Smooth muscle cell (in vitro differentiated cells): ENCODE measurements around the gene CABLES2. TPM values are rescaled to one million over a fixed set of nuclear protein-coding genes. Genes with fewer than 3 reads are reported as not detected.

ENCODE experiments used
- DNase-seq: peaks from one replicate; lab custom pipeline; 2025; ENCODE audit not compliant: unreplicated experiment; lab: John Stamatoyannopoulos, UW
- H2AFZ ChIP-seq: fragments of 200-600 bp; sonication (generic); 2 replicates; pipeline ENCODE4 v1.6.0; 2016; ENCODE audit warnings: antibody characterized with exemption, low read depth, mild to moderate bottlenecking
- H3F3A ChIP-seq: fragments of 200-600 bp; sonication (generic); 2 replicates; pipeline ENCODE4 v1.6.0; 2017; ENCODE audit warnings: antibody characterized with exemption, low read depth
- H3K27ac ChIP-seq: fragments of 200-600 bp; sonication (generic); 2 replicates; pipeline ENCODE4 v1.5.1; 2016; ENCODE audit warnings: low read depth, mild to moderate bottlenecking
- H3K27me3 ChIP-seq: fragments of 200-600 bp; sonication (generic); 2 replicates; pipeline ENCODE4 v1.6.1; 2016; ENCODE audit warnings: low read depth, mild to moderate bottlenecking
- H3K36me3 ChIP-seq: fragments of 200-600 bp; sonication (generic); 2 replicates; pipeline ENCODE4 v1.5.1; 2016; ENCODE audit warnings: low read depth
- H3K4me1 ChIP-seq: fragments of 200-600 bp; sonication (generic); 2 replicates; pipeline ENCODE4 v1.5.1; 2016; ENCODE audit warnings: low read depth
- H3K4me2 ChIP-seq: fragments of 200-600 bp; sonication (generic); 2 replicates; pipeline ENCODE4 v1.6.0; 2016; ENCODE audit warnings: mild to moderate bottlenecking
- H3K4me3 ChIP-seq: fragments of 200-600 bp; sonication (generic); 2 replicates; pipeline ENCODE4 v1.5.1; 2016; ENCODE audit warnings: mild to moderate bottlenecking
- H3K79me2 ChIP-seq: fragments of 200-600 bp; sonication (generic); 2 replicates; pipeline ENCODE4 v1.6.0; 2016; ENCODE audit warnings: low read depth, mild to moderate bottlenecking
- H3K9ac ChIP-seq: fragments of 200-600 bp; sonication (generic); 2 replicates; pipeline ENCODE4 v1.6.0; 2016; ENCODE audit warnings: low read depth
- H3K9me3 ChIP-seq: fragments of 200-600 bp; sonication (generic); replicated peaks from 2 replicates; pipeline ENCODE4 v1.5.1; 2016; ENCODE audit warnings: low read depth
- H4K20me1 ChIP-seq: fragments of 200-600 bp; sonication (generic); 2 replicates; pipeline ENCODE4 v1.6.0; 2016; ENCODE audit warnings: low read depth
- WGBS: methylation state at CpG from one replicate; pipeline ENCODE4 v1.1.7; 2016; ENCODE audit warnings: low lambda C conversion rate; 5-methylcytosine and 5-hydroxymethylcytosine counted together
- polyA plus RNA-seq: library from polyadenylated mRNA; unstranded; fragments of >200 nt; fragmentation: Nextera tagmentation; extraction: Ambion mirVana; gene quantifications from 2 replicates; pipeline ENCODE4 v1.2.1, GENCODE V29; 2016
- total RNA-seq: library from RNA; depleted of rRNA; stranded (reverse); fragments of >200 nt; gene quantifications from 2 replicates; pipeline ENCODE4 v1.2.3, GENCODE V29; 2014
- TF ChIP-seq, protein P1 (sequence below): fragments of 200-600 bp; sonication (generic); IDR thresholded peaks from 2 replicates; pipeline ENCODE4 v1.5.1; 2017; ENCODE audit warnings: borderline replicate concordance, mild to moderate bottlenecking, antibody characterized with exemption; ENCODE audit not compliant: insufficient read depth, poor library complexity, severe bottlenecking

Gene CABLES2
- total and polyA plus RNA-seq, 2 experiments from 2014 or later: 7.4 to 7.6 TPM

DNA sequence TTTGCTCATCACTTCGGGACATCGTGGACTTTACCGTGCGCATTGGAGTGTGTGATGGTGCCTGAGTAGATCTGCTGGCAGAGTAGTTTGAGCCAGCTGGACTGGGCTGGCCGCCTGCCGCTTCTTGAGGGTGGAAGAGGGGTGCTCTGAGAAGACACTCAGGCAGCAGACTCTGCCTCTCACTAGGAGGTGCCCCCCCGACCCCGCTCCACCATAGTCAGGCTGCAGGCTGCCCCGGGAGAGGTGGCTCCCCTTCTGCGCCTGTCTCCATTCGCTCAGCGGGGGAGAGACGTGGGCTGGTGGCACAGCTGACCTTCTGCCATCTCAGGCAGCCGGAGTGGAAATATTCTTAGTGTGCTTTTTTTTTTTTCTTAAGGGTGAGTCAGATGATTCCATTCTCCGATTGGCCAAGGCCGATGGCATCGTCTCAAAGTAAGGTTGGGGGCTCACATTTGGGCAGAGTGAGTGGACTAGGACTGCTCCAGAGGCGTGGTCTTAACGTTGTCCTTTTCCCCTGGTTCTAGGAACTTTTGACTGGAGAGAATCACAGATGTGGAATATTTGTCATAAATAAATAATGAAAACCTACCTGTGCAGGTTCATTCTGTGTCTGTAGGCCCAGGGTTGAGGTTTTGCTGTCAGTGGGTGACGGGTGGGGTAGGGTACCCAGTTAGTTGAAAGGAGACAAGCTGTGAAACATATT, 19.0 kb downstream of the CABLES2 start:
- H3K27ac ChIP-seq: peak overlapping the region; percentile 60
- TF ChIP-seq, protein P1, sequence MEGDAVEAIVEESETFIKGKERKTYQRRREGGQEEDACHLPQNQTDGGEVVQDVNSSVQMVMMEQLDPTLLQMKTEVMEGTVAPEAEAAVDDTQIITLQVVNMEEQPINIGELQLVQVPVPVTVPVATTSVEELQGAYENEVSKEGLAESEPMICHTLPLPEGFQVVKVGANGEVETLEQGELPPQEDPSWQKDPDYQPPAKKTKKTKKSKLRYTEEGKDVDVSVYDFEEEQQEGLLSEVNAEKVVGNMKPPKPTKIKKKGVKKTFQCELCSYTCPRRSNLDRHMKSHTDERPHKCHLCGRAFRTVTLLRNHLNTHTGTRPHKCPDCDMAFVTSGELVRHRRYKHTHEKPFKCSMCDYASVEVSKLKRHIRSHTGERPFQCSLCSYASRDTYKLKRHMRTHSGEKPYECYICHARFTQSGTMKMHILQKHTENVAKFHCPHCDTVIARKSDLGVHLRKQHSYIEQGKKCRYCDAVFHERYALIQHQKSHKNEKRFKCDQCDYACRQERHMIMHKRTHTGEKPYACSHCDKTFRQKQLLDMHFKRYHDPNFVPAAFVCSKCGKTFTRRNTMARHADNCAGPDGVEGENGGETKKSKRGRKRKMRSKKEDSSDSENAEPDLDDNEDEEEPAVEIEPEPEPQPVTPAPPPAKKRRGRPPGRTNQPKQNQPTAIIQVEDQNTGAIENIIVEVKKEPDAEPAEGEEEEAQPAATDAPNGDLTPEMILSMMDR: no peak
- no peak overlapping the region for H2AFZ ChIP-seq
- H3F3A ChIP-seq: peaks cover 2% of the 10 kb centered on the region
- no peaks in the 10 kb centered on the region for H3K27me3 ChIP-seq
- peak overlapping the region; percentile 97 for H3K9ac ChIP-seq
- DNase-seq: no peak
- no peaks in the 10 kb centered on the region for H3K36me3 ChIP-seq
- 73% methylated on average over 20 of the region's 20 CpGs for WGBS
- H4K20me1 ChIP-seq: peaks cover 15% of the 10 kb centered on the region
- peak overlapping the region; percentile 93 for H3K4me3 ChIP-seq
- peak overlapping the region; percentile 95 for H3K4me2 ChIP-seq
- H3K9me3 ChIP-seq: no peaks in the 10 kb centered on the region
- peaks cover 14% of the 10 kb centered on the region for H3K4me1 ChIP-seq
- H3K79me2 ChIP-seq: peaks cover 38% of the 10 kb centered on the region

DNA sequence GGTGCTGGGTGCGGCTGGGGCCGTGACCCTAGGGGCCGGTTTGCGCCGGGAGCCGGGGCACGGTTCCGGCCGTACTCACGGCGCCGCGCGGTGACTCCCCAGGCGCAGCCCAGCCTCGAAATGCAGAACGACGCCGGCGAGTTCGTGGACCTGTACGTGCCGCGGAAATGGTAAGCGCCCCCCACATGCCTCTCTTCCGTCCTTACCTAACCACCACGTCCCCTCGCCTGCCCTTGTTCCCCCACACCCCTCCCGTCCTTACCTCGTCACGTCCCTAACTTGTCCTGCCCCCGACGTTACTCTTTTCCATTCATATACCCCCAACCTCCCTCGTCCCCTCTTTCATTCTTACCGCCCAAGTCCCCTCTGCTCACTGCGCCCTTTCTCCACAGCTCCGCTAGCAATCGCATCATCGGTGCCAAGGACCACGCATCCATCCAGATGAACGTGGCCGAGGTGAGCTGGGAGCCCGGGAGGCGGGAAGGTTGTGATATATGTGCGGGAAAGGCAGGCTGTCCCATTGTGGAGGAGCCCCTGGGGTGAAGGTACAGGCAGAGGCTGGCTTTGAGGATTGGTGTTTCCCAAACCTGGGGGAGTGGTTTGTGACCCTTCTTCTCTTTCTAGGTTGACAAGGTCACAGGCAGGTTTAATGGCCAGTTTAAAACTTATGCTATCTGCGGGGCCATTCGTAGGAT, 19.7 kb downstream of the CABLES2 start:
- H3K27ac ChIP-seq: peak overlapping the region; percentile 88
- TF ChIP-seq, protein P1: no peak
- peaks cover 2% of the 10 kb centered on the region for H3F3A ChIP-seq
- peaks cover 38% of the 10 kb centered on the region for H3K79me2 ChIP-seq
- peak overlapping the region; percentile 93 for H3K4me3 ChIP-seq
- no peaks in the 10 kb centered on the region for H3K36me3 ChIP-seq
- 12% methylated on average over 18 of the region's 47 CpGs for WGBS
- peak overlapping the region; percentile 97 for H3K9ac ChIP-seq
- DNase-seq: no peak
- H3K9me3 ChIP-seq: no peaks in the 10 kb centered on the region
- peaks cover 23% of the 10 kb centered on the region for H4K20me1 ChIP-seq
- no peak overlapping the region for H2AFZ ChIP-seq
- no peaks in the 10 kb centered on the region for H3K27me3 ChIP-seq
- H3K4me1 ChIP-seq: peaks cover 14% of the 10 kb centered on the region
- peak overlapping the region; percentile 95 for H3K4me2 ChIP-seq

DNA sequence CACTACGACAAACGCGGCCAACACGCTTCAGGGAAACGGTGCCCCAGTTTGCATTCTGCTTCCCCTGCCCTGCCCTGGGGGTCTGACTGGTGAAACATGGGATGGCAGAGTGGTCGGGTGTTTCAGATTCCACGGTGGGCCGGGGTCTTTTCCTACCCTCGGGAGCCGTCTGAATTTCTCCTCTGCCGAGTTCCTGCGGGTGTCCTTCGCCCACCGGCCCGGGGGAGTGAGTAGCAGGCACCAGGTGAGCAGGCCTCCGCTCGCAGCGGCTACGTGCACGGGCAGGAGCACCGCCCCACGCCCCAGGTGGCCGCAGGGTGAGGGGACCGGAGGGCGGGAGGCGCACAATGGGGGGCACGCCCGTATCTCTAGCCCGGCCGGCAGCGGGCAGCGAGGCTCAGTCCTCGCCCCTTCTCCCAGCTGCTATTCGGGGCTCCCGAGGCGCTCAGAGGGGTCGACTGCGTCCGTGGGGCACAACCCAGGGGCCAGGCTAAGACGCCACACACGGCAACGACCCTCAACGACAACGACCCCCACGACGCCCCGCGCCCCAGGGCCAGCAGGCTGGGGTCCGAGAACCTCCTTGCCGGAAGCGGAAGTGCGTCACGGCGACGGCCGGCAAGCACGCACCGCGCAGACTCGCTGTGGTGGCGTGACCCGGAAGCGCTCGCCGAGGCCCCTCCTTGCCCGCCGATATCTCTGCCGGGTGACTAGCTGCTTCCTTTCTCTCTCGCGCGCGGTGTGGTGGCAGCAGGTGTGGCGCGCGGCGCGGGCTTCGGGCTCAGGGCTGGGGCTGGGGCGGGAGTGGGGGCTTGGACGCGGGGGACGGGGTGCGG, 20.5 kb downstream of the CABLES2 start, which contains the start of gene RPS21:
Gene RPS21 (plus strand): TSS at position 721 of the 836 bp plus-strand sequence. CDS start 236 bp downstream, outside the sequence.
- no peaks in the 10 kb centered on the region for H3K27me3 ChIP-seq
- peak within 1 kb of the TSS; percentile 97 for H3K9ac ChIP-seq
- no peaks in the 10 kb centered on the region for H3K9me3 ChIP-seq
- H3K4me3 ChIP-seq: peak within 1 kb of the TSS; percentile 93
- H4K20me1 ChIP-seq: peaks cover 25% of the 10 kb centered on the region
- DNase-seq: peak; percentile 64
- peak within 1 kb of the TSS; percentile 74 for H2AFZ ChIP-seq
- peaks cover 2% of the 10 kb centered on the region for H3F3A ChIP-seq
- WGBS: 2% methylated on average over 49 of the region's 83 CpGs
- TF ChIP-seq, protein P1: no peak
- no peaks in the 10 kb centered on the region for H3K36me3 ChIP-seq
- H3K79me2 ChIP-seq: peaks cover 38% of the 10 kb centered on the region
- H3K27ac ChIP-seq: peak within 1 kb of the TSS; percentile 88
- peak within 1 kb of the TSS; percentile 95 for H3K4me2 ChIP-seq
- peaks cover 14% of the 10 kb centered on the region for H3K4me1 ChIP-seq
